Stimulated activated CD8-positive, alpha-beta memory T cell treated with anti-CD3 and anti-CD28 coated beads, Interleukin-7, amount 100 ng/mL, for 4 hours (primary cell): ENCODE measurements around the gene PITPNM3.
A peak's percentile ranks its signal among the peaks of the same experiment; 100 is the strongest.

Experiments used
- DNase-seq, 2 donors: peaks; one replicate each; pipeline ENCODE4 v3.0.0-alpha.2; 2020; ENCODE audit warnings: low read depth in 2 of 2

PITPNM3 gene

GRCh38 chr17:6479622-6480302 lies 76.6 kb downstream of the PITPNM3 start:
- no peak for DNase-seq

- DNase-seq, result no peak
Observed at GRCh38 chr17:6478486-6478885, 77.9 kb downstream of the PITPNM3 start.

GRCh38 chr17:6477831-6478383 lies 78.4 kb downstream of the PITPNM3 start:
- no peak for DNase-seq

GRCh38 chr17:6476810-6477179 lies 79.6 kb downstream of the PITPNM3 start:
- DNase-seq, result no peak

- DNase-seq, result no peak
Observed at GRCh38 chr17:6476076-6476809, 80.1 kb downstream of the PITPNM3 start.

- no peak for DNase-seq
Observed at GRCh38 chr17:6475411-6475810, 80.9 kb downstream of the PITPNM3 start.

- no peak for DNase-seq
Observed at GRCh38 chr17:6474906-6475305, 81.4 kb downstream of the PITPNM3 start.

- DNase-seq, result no peak
Observed at GRCh38 chr17:6474376-6474775, 82.0 kb downstream of the PITPNM3 start.

GRCh38 chr17:6473128-6473767 lies 83.1 kb downstream of the PITPNM3 start:
- peak; percentile 21 to 23 for DNase-seq

- no peak for DNase-seq
Observed at GRCh38 chr17:6472517-6472916, 83.8 kb downstream of the PITPNM3 start.

- DNase-seq, result no peak
Observed at GRCh38 chr17:6471531-6472465, 84.6 kb downstream of the PITPNM3 start.

- DNase-seq, result no peak
Observed at GRCh38 chr17:6470751-6471521, 85.4 kb downstream of the PITPNM3 start.

- DNase-seq, result no peak
Observed at GRCh38 chr17:6470146-6470718, 86.1 kb downstream of the PITPNM3 start.

- no peak for DNase-seq
Observed at GRCh38 chr17:6468051-6468790, 88.1 kb downstream of the PITPNM3 start.

GRCh38 chr17:6467567-6467966 lies 88.8 kb downstream of the PITPNM3 start:
- DNase-seq, result no peak

GRCh38 chr17:6465206-6466003 lies 91.0 kb downstream of the PITPNM3 start:
- no peak for DNase-seq

- DNase-seq, result no peak
Observed at GRCh38 chr17:6464446-6465041, 91.8 kb downstream of the PITPNM3 start.
